NT2/D1 (cell line): ENCODE data around the gene EDN3.

Source experiments
- SUZ12 ChIP-seq: IDR thresholded peaks from 2 replicates; pipeline ENCODE4 v1.6.1; 2011; ENCODE audit not compliant: insufficient read length, insufficient read depth; ENCODE audit errors: extremely low read depth
- YY1 ChIP-seq: IDR thresholded peaks from 2 replicates; pipeline ENCODE4 v1.6.1; 2011; ENCODE audit not compliant: insufficient read length, insufficient read depth
- ZNF274 ChIP-seq: IDR thresholded peaks from 2 replicates; pipeline ENCODE4 v1.6.1; 2011; ENCODE audit warnings: mild to moderate bottlenecking, low read depth, low read length

GRCh38 chr20:59326188-59326587, 25.8 kb downstream of the EDN3 start:
- no peak for TF ChIP-seq YY1
- TF ChIP-seq ZNF274 = no peak
- no peak for TF ChIP-seq SUZ12
